ENCODE data around the gene KRTAP12-4.
A peak's percentile ranks its signal among the peaks of the same experiment; 100 is the strongest.
"Not testable (repeated sequence)": the region's sequence is repeated elsewhere in the genome, so short reads cannot be mapped to it uniquely, and the experiment has no call there.

KRTAP12-4 gene

GRCh38 chr21:44653656-44654575 lies 543 bp downstream of the KRTAP12-4 start:
- peak; percentile 44 to 70 (median 61) for DNase-seq

GRCh38 chr21:44653123-44653522 lies 1.3 kb downstream of the KRTAP12-4 start:
- no peak for DNase-seq

- no peak for DNase-seq
Observed at GRCh38 chr21:44650973-44651675, 3.3 kb downstream of the KRTAP12-4 start.

GRCh38 chr21:44650265-44650972 lies 4.0 kb downstream of the KRTAP12-4 start:
- no peak for DNase-seq

GRCh38 chr21:44649521-44650100 lies 4.8 kb downstream of the KRTAP12-4 start:
- DNase-seq: no peak

GRCh38 chr21:44648557-44649311 lies 5.7 kb downstream of the KRTAP12-4 start:
- no peak for DNase-seq

- no peak for DNase-seq
Observed at GRCh38 chr21:44647222-44647552, 7.3 kb downstream of the KRTAP12-4 start.

- not testable (repeated sequence) for DNase-seq
Observed at GRCh38 chr21:44646366-44647221, 7.9 kb downstream of the KRTAP12-4 start, which contains the start of gene KRTAP10-11. KRTAP10-11 (plus strand) TSS chr21:44646414; CDS start chr21:44646459, 45 bp downstream.

- DNase-seq: no peak
Observed at GRCh38 chr21:44644878-44645277, 9.6 kb downstream of the KRTAP12-4 start.

- DNase-seq: no peak
Observed at GRCh38 chr21:44643741-44644310, 10.6 kb downstream of the KRTAP12-4 start.

GRCh38 chr21:44640761-44641160 lies 13.7 kb downstream of the KRTAP12-4 start:
- DNase-seq: no peak

GRCh38 chr21:44639331-44639655 lies 15.2 kb downstream of the KRTAP12-4 start:
- DNase-seq: no peak

- DNase-seq: not testable (repeated sequence)
Observed at GRCh38 chr21:44638506-44639330, 15.7 kb downstream of the KRTAP12-4 start.

- DNase-seq: not testable (repeated sequence)
Observed at GRCh38 chr21:44637851-44638348, 16.6 kb downstream of the KRTAP12-4 start.

GRCh38 chr21:44637018-44637850 lies 17.2 kb downstream of the KRTAP12-4 start, which contains the start of gene KRTAP10-10:
KRTAP10-10 (plus strand) TSS chr21:44637356; CDS start chr21:44637418, 62 bp downstream.
- no peak for DNase-seq

GRCh38 chr21:44636209-44637017 lies 18.0 kb downstream of the KRTAP12-4 start:
- no peak for DNase-seq

- no peak for DNase-seq
Observed at GRCh38 chr21:44632067-44632466, 22.4 kb downstream of the KRTAP12-4 start.

- DNase-seq: no peak
Observed at GRCh38 chr21:44630440-44630839, 24.0 kb downstream of the KRTAP12-4 start.

All from T-helper 1 cell (primary cell).